Ovary (tissue), 9 donors: ENCODE measurements around the gene IMPA2. TPM values are rescaled to one million over a fixed set of nuclear protein-coding genes. Genes with fewer than 3 reads are reported as not detected.
A peak's percentile ranks its signal among the peaks of the same experiment; 100 is the strongest.

Source experiments
- DNase-seq, 5 donors: peaks; one replicate each; pipeline ENCODE4 v3.0.0-alpha.2; 2019 to 2020
- H3K27ac ChIP-seq, 2 donors: fragments of 200-600 bp; one replicate each; pipeline versions ENCODE4 v1.5.1 to v1.8.0; 2019 to 2022
- H3K27me3 ChIP-seq: fragments of 200-600 bp; one replicate; pipeline ENCODE4 v1.8.0; 2022
- H3K36me3 ChIP-seq: fragments of 200-600 bp; sonication (generic); one replicate; pipeline ENCODE4 v1.5.1; 2019
- H3K4me1 ChIP-seq: one replicate; pipeline ENCODE4 v1.8.1; 2013; ENCODE audit warnings: mild to moderate bottlenecking, moderate library complexity; ENCODE audit not compliant: insufficient read depth
- H3K4me3 ChIP-seq: fragments of 200-600 bp; sonication (generic); one replicate; pipeline ENCODE4 v1.5.1; 2017
- H3K9me3 ChIP-seq, 2 donors: fragments of 200-600 bp in 1 of 2; sonication (generic) in 1 of 2; one replicate each; pipeline versions ENCODE4 v1.5.1 to v1.8.1; 2013 to 2019; ENCODE audit warnings: mild to moderate bottlenecking in 1 of 2, moderate library complexity in 1 of 2
- EP300 ChIP-seq: sonication (generic); formaldehyde crosslinking; IDR thresholded peaks from one replicate; pipeline ENCODE4 v1.6.1; 2017; ENCODE audit warnings: antibody characterized with exemption
- POLR2A ChIP-seq: fragments of 450-650 bp; IDR thresholded peaks from one replicate; pipeline ENCODE4 v1.6.1; 2017; ENCODE audit warnings: antibody characterized with exemption, mild to moderate bottlenecking, moderate library complexity
- WGBS, 3 donors: extraction: QIAGEN DNeasy Blood & Tissue Kit in 1 of 3; methylation state at CpG; one replicate each; pipeline versions ENCODE4 v1.1.5 to v1.1.7; 2013 to 2017; 5-methylcytosine and 5-hydroxymethylcytosine counted together
- intact Hi-C, 4 donors: fragments of 100-400 bp; cut with DNase I; formaldehyde crosslinking; loops; one replicate each; pipeline versions ENCODE4 v1.11.0 to v1.15.1; 2022 to 2023
- polyA plus RNA-seq, 2 donors: library from polyadenylated mRNA; stranded (reverse); fragments of 200-250 nt in 1 of 2; fragments of 350-450 nt in 1 of 2; fragmentation: Illumina TruSeq in 1 of 2; extraction: RNeasy Lipid Tissue Mini Kit (QIAGEN cat#74804) in 1 of 2; gene quantifications; one replicate each; pipeline ENCODE4 v1.2.3, GENCODE V29; 2013 to 2014
- total RNA-seq, 7 donors: library from RNA; depleted of rRNA in 2 of 7; stranded (reverse); fragments of >200 nt in 2 of 7; fragmentation: NEBNext Ultra II Directional in 3 of 7; extraction: Animal tissue kit (Norgen Biotek cat#: 25700) in 3 of 7; gene quantifications; one replicate each; pipeline versions ENCODE4 v1.1.0 to v1.2.4, GENCODE V29; 2016 to 2023
- TF ChIP-seq, protein P1 (sequence below), 3 donors: fragments of 450-650 bp in 2 of 3; fragments of 200-600 bp in 1 of 3; IDR thresholded peaks; one replicate each; pipeline versions ENCODE4 v1.5.1 to v1.8.0; 2016 to 2022; ENCODE audit warnings: antibody characterized with exemption in 3 of 3, mild to moderate bottlenecking in 1 of 3
- donor health status: DM: no; HTN: no; CAD: no; lungs with moderate emphysema.
- donor health status: DM: no; HTN: no; CAD: no.
- donor health status: Bipolar disorder and iron deficiency.
- donor health status: DM: yes; HTN: yes; CAD: no.
- donor health status: DM: no; HTN: no; CAD: no.
- donor health status: DM: yes; HTN: yes; CAD: no.

IMPA2 gene
- total and polyA plus RNA-seq, 9 donors = 15.4 to 33.5 (median 21.1) TPM

DNA sequence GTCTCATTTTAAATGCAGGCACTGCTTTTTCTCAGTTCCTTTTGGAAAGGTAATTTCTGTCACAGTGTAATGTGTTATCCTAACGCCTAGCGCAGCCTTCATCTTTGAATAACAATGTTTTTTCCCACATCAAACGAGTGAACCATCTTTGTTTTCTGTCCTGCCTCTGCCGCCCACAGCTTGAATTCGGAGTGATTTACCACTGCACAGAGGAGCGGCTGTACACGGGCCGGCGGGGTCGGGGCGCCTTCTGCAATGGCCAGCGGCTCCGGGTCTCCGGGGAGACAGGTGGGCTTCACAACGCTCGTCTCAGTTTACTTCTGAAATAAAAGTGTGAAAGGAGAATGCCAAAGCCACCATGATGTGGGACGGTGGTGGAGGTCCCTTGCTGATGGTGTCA, 32.8 kb downstream of the IMPA2 start:
- no peak overlapping the region for H3K4me3 ChIP-seq
- H3K4me1 ChIP-seq = peaks cover 6% of the 10 kb centered on the region
- H3K27me3 ChIP-seq = no peaks in the 10 kb centered on the region
- no peaks in the 10 kb centered on the region for H3K9me3 ChIP-seq
- DNase-seq = no peak
- H3K27ac ChIP-seq = no peak overlapping the region
- WGBS, 3 donors = 71 to 78% (median 76%) methylated on average over 17 of the region's 17 CpGs
- no peaks in the 10 kb centered on the region for H3K36me3 ChIP-seq
- TF ChIP-seq, protein P1, sequence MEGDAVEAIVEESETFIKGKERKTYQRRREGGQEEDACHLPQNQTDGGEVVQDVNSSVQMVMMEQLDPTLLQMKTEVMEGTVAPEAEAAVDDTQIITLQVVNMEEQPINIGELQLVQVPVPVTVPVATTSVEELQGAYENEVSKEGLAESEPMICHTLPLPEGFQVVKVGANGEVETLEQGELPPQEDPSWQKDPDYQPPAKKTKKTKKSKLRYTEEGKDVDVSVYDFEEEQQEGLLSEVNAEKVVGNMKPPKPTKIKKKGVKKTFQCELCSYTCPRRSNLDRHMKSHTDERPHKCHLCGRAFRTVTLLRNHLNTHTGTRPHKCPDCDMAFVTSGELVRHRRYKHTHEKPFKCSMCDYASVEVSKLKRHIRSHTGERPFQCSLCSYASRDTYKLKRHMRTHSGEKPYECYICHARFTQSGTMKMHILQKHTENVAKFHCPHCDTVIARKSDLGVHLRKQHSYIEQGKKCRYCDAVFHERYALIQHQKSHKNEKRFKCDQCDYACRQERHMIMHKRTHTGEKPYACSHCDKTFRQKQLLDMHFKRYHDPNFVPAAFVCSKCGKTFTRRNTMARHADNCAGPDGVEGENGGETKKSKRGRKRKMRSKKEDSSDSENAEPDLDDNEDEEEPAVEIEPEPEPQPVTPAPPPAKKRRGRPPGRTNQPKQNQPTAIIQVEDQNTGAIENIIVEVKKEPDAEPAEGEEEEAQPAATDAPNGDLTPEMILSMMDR (IDR thresholded peaks at IDR 0.05) = no peak
- no peak for TF ChIP-seq POLR2A
- TF ChIP-seq EP300 = no peak
- intact Hi-C loops = loop anchor here in 1 of 4 donors (5.0 kb wide), 1 partner anchor 33 kb away; no protein-coding TSS in a partner anchor

GRCh38 chr18:12014521-12015415, 33.5 kb downstream of the IMPA2 start:
- intact Hi-C loops = loop anchor here in 1 of 4 donors (5.0 kb wide), 1 partner anchor 33 kb away; no protein-coding TSS in a partner anchor
- Histone ChIP-seq H3K9me3 (no peaks in the 10 kb centered on the region), H3K27ac (no peak overlapping the region), H3K36me3 (no peaks in the 10 kb centered on the region), H3K27me3 (no peaks in the 10 kb centered on the region), H3K4me1 (peaks cover 6% of the 10 kb centered on the region), H3K4me3 (no peak overlapping the region)
- peak in 1 of 5 donors; percentile 13 for DNase-seq
- TF ChIP-seq POLR2A = no peak
- TF ChIP-seq EP300 = no peak
- TF ChIP-seq, protein P1 (IDR thresholded peaks at IDR 0.05) = no peak
- WGBS, 3 donors = 86 to 91% (median 88%) methylated on average over 14 of the region's 14 CpGs

DNA sequence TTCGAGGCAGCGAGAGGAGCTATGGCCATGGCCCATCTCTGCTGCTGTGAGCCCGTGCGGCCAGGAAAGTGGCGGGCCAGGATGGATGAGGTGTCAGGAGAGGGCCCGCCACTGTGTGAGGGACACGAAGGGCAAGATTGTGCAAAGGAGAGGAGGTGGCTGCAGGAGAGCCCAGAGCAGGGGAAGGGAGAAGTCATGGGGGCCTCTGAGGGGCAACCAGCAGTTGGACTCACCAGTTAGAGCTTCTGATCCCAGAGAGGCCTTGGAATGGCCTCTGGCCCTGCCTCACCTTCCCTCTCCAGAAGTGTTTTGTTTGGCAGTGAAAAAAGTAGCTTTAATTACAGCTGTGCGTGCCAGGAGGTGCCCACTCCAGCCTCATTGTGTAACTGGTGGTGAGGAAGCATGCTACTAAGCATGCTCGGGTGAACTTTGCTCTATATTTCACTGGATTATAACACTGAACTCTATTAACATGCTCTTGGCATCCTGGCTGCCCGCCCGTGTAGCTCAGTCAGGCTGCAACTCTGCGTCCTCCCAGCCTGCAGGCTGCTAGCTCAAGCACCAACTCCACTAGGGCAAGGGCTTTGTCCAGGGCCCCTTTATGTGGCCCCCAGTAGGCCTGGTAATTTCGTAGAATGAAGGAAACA, 34.2 kb downstream of the IMPA2 start:
- no peak overlapping the region for H3K27ac ChIP-seq
- peaks cover 6% of the 10 kb centered on the region for H3K4me1 ChIP-seq
- H3K4me3 ChIP-seq = no peak overlapping the region
- TF ChIP-seq, protein P1 (IDR thresholded peaks at IDR 0.05) = no peak
- TF ChIP-seq POLR2A (no peak), EP300 (no peak)
- H3K27me3 ChIP-seq = no peaks in the 10 kb centered on the region
- WGBS, 3 donors = 71 to 84% (median 82%) methylated on average over 13 of the region's 13 CpGs
- intact Hi-C loops = no loop called here
- DNase-seq = peak in 1 of 5 donors; percentile 29
- no peaks in the 10 kb centered on the region for H3K9me3 ChIP-seq
- no peaks in the 10 kb centered on the region for H3K36me3 ChIP-seq

DNA sequence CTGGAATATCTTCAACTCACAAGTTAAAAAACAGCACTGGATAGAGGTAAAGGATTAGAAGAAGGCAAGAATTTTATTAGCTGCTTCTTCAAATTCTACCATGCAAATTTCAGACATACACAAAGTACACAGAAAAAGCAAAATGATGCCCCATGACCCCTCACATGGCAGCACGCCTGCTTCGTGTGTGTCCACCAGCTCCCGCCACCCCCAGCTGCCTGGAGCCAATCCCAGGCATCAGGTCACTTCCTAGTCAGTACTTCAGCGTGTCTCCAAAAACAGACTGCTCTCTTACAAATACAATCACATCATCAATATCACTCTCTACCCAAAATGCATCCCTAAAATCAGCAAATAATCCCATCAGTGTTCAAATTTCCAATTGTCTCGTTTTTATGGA, 35.8 kb downstream of the IMPA2 start:
- no peaks in the 10 kb centered on the region for H3K36me3 ChIP-seq
- no peak overlapping the region for H3K27ac ChIP-seq

More for the DNA sequence above, 35.8 kb downstream of the IMPA2 start:
- 45 to 53% (median 52%) methylated on average over 5 of the region's 5 CpGs for WGBS, 3 donors
- peak in 1 of 5 donors; percentile 23 for DNase-seq
- Histone ChIP-seq H3K9me3 (no peaks in the 10 kb centered on the region), H3K4me3 (no peak overlapping the region), H3K27me3 (no peaks in the 10 kb centered on the region), H3K4me1 (peaks cover 2% of the 10 kb centered on the region)
- intact Hi-C loops = no loop called here
- TF ChIP-seq, protein P1 (IDR thresholded peaks at IDR 0.05) = no peak
